Ureter (tissue), 1 donor: ENCODE measurements around the gene CDH23. TPM values are rescaled to one million over a fixed set of nuclear protein-coding genes. Genes with fewer than 3 reads are reported as not detected.

ENCODE experiments used
- DNase-seq: peaks from one replicate; pipeline ENCODE4 v3.0.0-alpha.2; 2020; ENCODE audit warnings: low spot score
- total RNA-seq: library from RNA; stranded (reverse); gene quantifications from one replicate; pipeline ENCODE4 v1.2.4, GENCODE V29; 2023
- donor health status: DM: yes; HTN: yes; CAD: no.

CDH23 gene
- total RNA-seq, 1 donor from 2014 or later: 79.3 TPM

DNA sequence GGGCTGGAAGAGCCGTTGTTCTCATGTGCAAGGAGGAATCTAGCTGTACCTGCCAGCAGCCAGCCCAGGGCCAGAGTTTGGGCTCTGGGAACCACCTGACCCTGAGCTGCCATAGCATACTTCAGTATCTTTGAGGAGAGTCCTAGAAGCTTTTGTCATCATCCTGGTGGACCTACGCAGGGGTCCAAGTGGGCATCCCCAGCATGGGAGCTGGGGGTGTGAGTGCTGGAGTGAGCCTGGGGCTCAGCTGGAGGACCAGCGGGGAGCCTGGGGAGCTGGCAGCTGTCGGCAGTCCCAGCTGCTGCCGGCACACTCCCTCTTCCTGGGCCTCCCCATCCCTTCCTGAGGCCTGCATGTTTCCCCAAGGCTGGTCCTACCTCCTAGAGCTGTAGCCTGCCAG lies 290.4 kb downstream of the CDH23 start:
- no peak for DNase-seq

- no peak for DNase-seq
Observed at GRCh38 chr10:71687480-71687879, 290.8 kb downstream of the CDH23 start.

GRCh38 chr10:71688256-71688655 lies 291.5 kb downstream of the CDH23 start:
- DNase-seq: no peak

DNA sequence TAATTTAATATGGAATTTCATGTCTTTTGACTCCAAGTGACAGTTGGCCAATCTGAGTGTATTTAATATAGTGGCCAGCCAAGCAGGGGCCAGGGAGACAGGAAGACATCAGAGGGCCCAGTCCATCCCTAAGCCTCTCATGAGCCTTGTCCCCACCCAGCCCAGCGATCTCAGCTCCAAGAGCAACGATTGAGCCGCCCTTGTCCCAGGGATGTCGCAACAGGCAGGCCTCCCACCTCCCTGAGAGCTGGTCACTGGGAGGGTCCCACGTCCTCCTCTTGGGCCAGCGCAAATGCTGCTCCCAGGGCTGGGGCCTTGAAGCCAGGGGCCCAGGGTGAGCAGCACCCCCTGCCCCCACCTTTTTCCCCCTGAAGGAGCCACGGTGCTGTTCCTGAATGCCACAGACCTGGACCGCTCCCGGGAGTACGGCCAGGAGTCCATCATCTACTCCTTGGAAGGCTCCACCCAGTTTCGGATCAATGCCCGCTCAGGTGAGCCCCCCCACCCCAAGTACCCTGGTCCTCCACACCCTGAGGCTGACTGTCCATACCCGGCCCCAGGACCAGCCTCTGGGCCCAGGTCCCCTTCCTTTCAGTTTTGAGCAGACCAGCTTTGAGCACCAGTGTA lies 293.5 kb downstream of the CDH23 start:
- no peak for DNase-seq

- DNase-seq: no peak
Observed at GRCh38 chr10:71691405-71691804, 294.7 kb downstream of the CDH23 start.

- no peak for DNase-seq
Observed at GRCh38 chr10:71692598-71693306, 296.0 kb downstream of the CDH23 start.

DNA sequence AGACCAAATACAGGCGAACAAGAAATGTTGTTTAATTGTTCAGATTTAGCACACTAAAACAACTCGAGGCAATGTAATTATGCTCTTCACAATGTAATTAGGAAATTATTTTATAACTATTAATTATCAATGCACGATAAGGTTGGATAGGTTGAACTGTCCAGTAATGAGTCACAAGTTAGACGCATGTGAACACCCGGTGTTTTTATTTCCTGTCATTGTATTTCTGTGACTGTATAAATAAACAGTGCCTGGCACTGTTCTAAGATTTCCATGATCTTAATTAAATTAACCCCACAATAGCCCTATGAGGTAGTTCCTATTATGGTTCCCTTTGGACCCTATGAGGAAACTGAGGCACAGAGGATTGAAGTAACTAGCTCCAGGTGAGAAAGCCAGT lies 296.7 kb downstream of the CDH23 start:
- no peak for DNase-seq

GRCh38 chr10:71694039-71694501 lies 297.4 kb downstream of the CDH23 start:
- DNase-seq: no peak

DNA sequence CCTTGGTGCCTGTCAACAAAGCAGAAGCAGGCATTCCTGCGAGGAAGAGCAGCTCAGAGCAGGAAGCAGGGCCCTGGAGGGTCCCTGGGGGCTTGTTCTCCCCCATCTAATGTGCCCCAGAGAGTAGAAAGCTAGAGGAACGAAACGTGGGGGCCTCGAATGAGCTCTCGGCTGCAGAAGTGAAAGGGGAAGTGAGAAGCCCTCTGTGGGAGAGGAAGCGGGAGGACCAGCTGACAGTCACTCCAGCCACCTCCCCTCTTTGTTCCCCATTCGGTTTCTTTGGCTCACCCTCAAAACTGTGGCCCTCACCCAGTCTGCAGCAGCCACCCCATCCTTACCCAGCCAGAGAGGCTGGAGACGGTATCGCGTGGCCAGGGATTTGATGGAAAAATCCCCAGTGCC lies 297.8 kb downstream of the CDH23 start:
- no peak for DNase-seq

- DNase-seq: no peak
Observed at GRCh38 chr10:71695502-71696476, 299.1 kb downstream of the CDH23 start.

GRCh38 chr10:71696628-71697326 lies 300.1 kb downstream of the CDH23 start:
- no peak for DNase-seq

- no peak for DNase-seq
Observed at GRCh38 chr10:71697938-71698709, 301.4 kb downstream of the CDH23 start.

GRCh38 chr10:71698737-71699136 lies 302.0 kb downstream of the CDH23 start:
- no peak for DNase-seq

- no peak for DNase-seq
Observed at GRCh38 chr10:71700731-71701368, 304.1 kb downstream of the CDH23 start.

DNA sequence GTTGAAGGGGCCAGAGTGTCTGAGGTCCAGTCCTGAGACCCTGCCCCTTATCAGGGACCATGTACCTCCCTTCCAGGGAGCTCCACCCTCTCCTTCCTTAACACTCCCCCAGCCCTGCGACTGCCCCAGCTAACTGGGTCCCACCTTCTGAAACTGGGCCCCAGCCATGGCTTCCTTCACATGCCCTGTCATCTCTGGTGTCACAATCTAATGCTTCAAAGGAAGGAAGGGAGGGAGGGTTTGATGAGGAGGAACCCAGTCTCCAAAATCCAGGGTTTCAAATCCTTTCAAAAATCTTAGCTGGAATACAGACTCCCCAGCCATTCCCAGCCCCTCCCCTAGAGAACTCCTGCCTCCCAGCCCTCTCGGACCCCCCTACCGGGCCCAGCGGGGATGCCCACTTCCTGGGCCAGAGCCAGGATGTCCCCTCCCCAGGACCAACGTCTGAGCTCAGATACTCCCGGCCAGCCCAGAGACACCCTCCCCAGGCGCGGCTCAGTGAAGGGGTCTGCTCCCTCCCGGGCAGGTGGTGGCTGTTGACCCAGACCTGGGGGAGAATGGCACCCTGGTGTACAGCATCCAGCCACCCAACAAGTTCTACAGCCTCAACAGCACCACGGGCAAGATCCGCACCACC lies 304.9 kb downstream of the CDH23 start:
- DNase-seq: no peak

GRCh38 chr10:71703577-71703976 lies 306.9 kb downstream of the CDH23 start:
- DNase-seq: no peak

DNA sequence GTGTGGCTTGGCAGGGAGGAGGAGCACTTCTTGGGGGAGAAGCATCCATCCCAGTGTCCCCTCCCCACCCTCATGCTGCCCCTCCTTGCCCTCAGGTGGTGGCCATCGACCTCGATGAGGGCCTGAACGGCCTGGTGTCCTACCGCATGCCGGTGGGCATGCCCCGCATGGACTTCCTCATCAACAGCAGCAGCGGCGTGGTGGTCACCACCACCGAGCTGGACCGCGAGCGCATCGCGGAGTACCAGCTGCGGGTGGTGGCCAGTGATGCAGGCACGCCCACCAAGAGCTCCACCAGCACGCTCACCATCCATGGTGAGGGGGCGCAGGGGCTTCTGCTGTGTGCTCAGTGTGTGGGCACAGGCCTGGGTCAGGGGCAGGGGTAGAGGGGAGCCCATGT lies 308.1 kb downstream of the CDH23 start:
- DNase-seq: no peak

GRCh38 chr10:71705582-71705981 lies 308.9 kb downstream of the CDH23 start:
- DNase-seq: no peak

DNA sequence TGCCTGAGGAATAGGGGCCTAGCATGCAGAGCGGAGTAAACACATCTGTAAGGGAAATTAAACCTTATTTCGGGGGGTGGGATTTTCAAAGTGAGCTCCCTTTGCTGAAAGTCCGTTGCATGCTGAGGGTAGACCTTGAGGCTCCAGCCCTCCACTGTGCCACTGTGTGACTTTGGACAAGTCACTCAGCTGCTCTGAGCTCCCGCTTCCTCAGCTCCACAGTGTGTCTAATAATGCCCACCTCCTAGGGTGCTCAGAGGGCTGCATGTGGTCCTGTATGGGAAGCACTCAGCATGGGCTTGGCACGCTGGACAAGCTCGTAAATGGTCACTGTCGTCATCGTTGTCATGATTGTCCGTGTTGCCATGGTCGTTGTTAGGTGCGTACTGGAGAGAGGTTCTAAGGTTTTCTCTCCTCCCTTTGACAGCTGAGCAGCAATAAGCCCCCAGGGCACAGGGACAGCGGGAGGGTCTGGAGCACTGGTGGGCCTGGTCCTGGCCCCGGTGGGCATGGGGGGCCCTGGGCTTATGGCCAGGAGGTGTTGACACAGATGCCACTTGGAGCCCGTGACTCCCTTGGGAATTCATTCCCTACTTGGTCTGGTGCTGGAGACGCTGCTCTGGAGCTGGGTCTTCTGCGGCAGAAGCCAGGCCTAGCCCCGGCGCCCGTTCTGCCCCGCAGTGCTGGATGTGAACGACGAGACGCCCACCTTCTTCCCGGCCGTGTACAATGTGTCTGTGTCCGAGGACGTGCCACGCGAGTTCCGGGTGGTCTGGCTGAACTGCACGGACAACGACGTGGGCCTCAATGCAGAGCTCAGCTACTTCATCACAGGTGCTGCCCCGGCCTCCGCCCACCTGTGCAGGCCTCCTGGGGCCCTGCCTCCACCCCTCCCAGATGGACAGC lies 309.7 kb downstream of the CDH23 start:
- DNase-seq: no peak
